Keratinocyte (primary cell): ENCODE results near the gene JTB. TPM values are rescaled to one million over a fixed set of nuclear protein-coding genes. Genes with fewer than 3 reads are reported as not detected.

Experiments used
- DNase-seq: peaks from one replicate; pipeline ENCODE4 v3.0.0-alpha.2; 2011; ENCODE audit warnings: low read depth, missing footprints, low spot score
- FAIRE-seq: peaks from 2 replicates; lab custom pipeline; 2011; peaks lifted over from hg19 to GRCh38; lab: Jason Lieb, UNC
- H2AFZ ChIP-seq: 2 replicates; pipeline ENCODE4 v1.6.0; 2012; ENCODE audit warnings: low read length, control low read depth, inconsistent platforms; ENCODE audit not compliant: control insufficient read depth
- H3K27ac ChIP-seq: 2 replicates; pipeline ENCODE4 v1.5.1; 2011; ENCODE audit warnings: low read length; ENCODE audit not compliant: control insufficient read depth, insufficient read depth
- H3K27me3 ChIP-seq: 3 replicates; pipeline ENCODE4 v1.6.0; 2011; ENCODE audit warnings: low read length; ENCODE audit not compliant: control insufficient read depth, insufficient read depth; ENCODE audit errors: extremely low read depth
- H3K36me3 ChIP-seq, 2 experiments: 2 replicates in 1 of 2; 3 replicates in 1 of 2; pipeline ENCODE4 v1.5.1; 2011; ENCODE audit warnings: low read length in 2 of 2, mild to moderate bottlenecking in 1 of 2; ENCODE audit not compliant: control insufficient read depth in 2 of 2, insufficient read depth in 2 of 2; ENCODE audit errors: extremely low read depth in 1 of 2
- H3K4me1 ChIP-seq: 3 replicates; pipeline ENCODE4 v1.5.1; 2011; ENCODE audit warnings: low read length; ENCODE audit not compliant: control insufficient read depth, insufficient read depth; ENCODE audit errors: extremely low read depth
- H3K4me2 ChIP-seq: 3 replicates; pipeline ENCODE4 v1.6.0; 2011; ENCODE audit warnings: low read depth, low read length; ENCODE audit not compliant: control insufficient read depth, insufficient read depth; ENCODE audit errors: extremely low read depth
- H3K4me3 ChIP-seq, 3 experiments: fragments of 200-600 bp in 1 of 3; sonication (generic) in 1 of 3; 2 replicates in 2 of 3; 3 replicates in 1 of 3; pipeline ENCODE4 v1.5.1; 2011 to 2016; ENCODE audit warnings: low read length in 3 of 3, mild to moderate bottlenecking in 3 of 3, control low read depth in 2 of 3, inconsistent platforms in 1 of 3, low read depth in 1 of 3, mixed read lengths in 1 of 3, mixed run types in 1 of 3, moderate library complexity in 1 of 3; ENCODE audit not compliant: control insufficient read depth in 2 of 3, insufficient read depth in 2 of 3; ENCODE audit errors: extremely low read depth in 1 of 3
- H3K79me2 ChIP-seq: 2 replicates; pipeline ENCODE4 v1.6.0; 2012; ENCODE audit warnings: low read length; ENCODE audit not compliant: control insufficient read depth, insufficient read depth
- H3K9ac ChIP-seq: 3 replicates; pipeline ENCODE4 v1.6.0; 2011; ENCODE audit warnings: low read length; ENCODE audit not compliant: control insufficient read depth, insufficient read depth; ENCODE audit errors: extremely low read depth
- H3K9me1 ChIP-seq: 3 replicates; pipeline ENCODE4 v1.6.0; 2011; ENCODE audit warnings: low read length; ENCODE audit not compliant: control insufficient read depth, insufficient read depth; ENCODE audit errors: extremely low read depth
- H3K9me3 ChIP-seq: 2 replicates; pipeline ENCODE4 v1.5.1; 2012; ENCODE audit warnings: low read depth, low read length; ENCODE audit not compliant: control insufficient read depth
- H4K20me1 ChIP-seq: 3 replicates; pipeline ENCODE4 v1.6.0; 2011; ENCODE audit warnings: low read length; ENCODE audit not compliant: control insufficient read depth, insufficient read depth; ENCODE audit errors: extremely low read depth
- CTCF ChIP-seq, 3 experiments: IDR thresholded peaks in 1 of 3; conservative IDR thresholded peaks in 1 of 3; optimal IDR thresholded peaks in 1 of 3; 2 replicates in 2 of 3; 3 replicates in 1 of 3; pipeline versions ENCODE3 to v1.5.1; 2011; ENCODE audit warnings: low read length in 3 of 3, mild to moderate bottlenecking in 3 of 3, moderate library complexity in 2 of 3, control low read depth in 1 of 3, inconsistent platforms in 1 of 3; ENCODE audit not compliant: insufficient read depth in 2 of 3; ENCODE audit errors: extremely low read depth in 1 of 3
- EZH2 ChIP-seq: IDR thresholded peaks from one replicate; pipeline ENCODE4 v1.6.1; 2012; ENCODE audit warnings: inconsistent platforms, mild to moderate bottlenecking, low read length, moderate library complexity
- dilution Hi-C: fragments of 300-500 bp; cut with MboI; formaldehyde crosslinking; loops from one replicate; pipeline ENCODE4 v1.7.0; 2020; ENCODE audit warnings: low sequenced_read_pairs; ENCODE audit not compliant: extremely low pct_ligation_motif_present
- polyA plus RNA-seq, 5 experiments: library from polyadenylated mRNA; depleted of rRNA in 3 of 5; stranded (reverse) in 3 of 5; stranded (forward) in 1 of 5; unstranded in 1 of 5; fragments of >200 nt; gene quantifications; 1 replicate in 1 of 5; 2 replicates in 3 of 5; 3 replicates in 1 of 5; pipeline versions ENCODE4 v1.2.1 to v1.2.3, GENCODE V29; 2011 to 2012; ENCODE audit warnings: missing spikeins in 2 of 5, low read depth in 1 of 5, low replicate concordance in 1 of 5

Gene JTB
- polyA plus RNA-seq, 1 donor (not counting 4 experiments of a cell fraction or from before 2014, with no cell fraction given), result 83.4 TPM

GRCh38 chr1:154012129-154012528 lies 34.7 kb upstream of the JTB start:
- Histone ChIP-seq H3K9ac (no peak overlapping the region), H3K79me2 (no peaks in the 10 kb centered on the region), H3K9me1 (no peaks in the 10 kb centered on the region), H3K4me1 (no peaks in the 10 kb centered on the region), H3K27ac (no peak overlapping the region), H4K20me1 (no peaks in the 10 kb centered on the region), H3K4me2 (no peak overlapping the region), H3K27me3 (no peaks in the 10 kb centered on the region), H3K36me3 (no peaks in the 10 kb centered on the region), H2AFZ (no peak overlapping the region), H3K9me3 (no peaks in the 10 kb centered on the region), H3K4me3 (no peak overlapping the region)
- dilution Hi-C loops, result no loop called here
- no peak for TF ChIP-seq EZH2
- TF ChIP-seq CTCF (optimal IDR thresholded peaks at IDR 0.05 in 1 of 3, IDR thresholded peaks at IDR 0.05 in 1 of 3, conservative IDR thresholded peaks at IDR 0.05 in 1 of 3; ENCODE audit: extremely low read depth in 1 of 3, insufficient read depth in 2 of 3, low read length in 3 of 3), result no peak
- no peak for DNase-seq
- no peak for FAIRE-seq

GRCh38 chr1:154006136-154006535 lies 28.7 kb upstream of the JTB start:
- Histone ChIP-seq H3K27me3 (no peaks in the 10 kb centered on the region), H3K27ac (no peak overlapping the region), H3K9me1 (no peaks in the 10 kb centered on the region), H3K9ac (no peak overlapping the region), H3K4me3 (no peak overlapping the region), H3K36me3 (no peaks in the 10 kb centered on the region), H3K9me3 (no peaks in the 10 kb centered on the region), H3K4me1 (peaks cover 2% of the 10 kb centered on the region), H3K4me2 (no peak overlapping the region), H2AFZ (no peak overlapping the region), H4K20me1 (no peaks in the 10 kb centered on the region), H3K79me2 (no peaks in the 10 kb centered on the region)
- no peak for FAIRE-seq
- DNase-seq, result no peak
- no peak for TF ChIP-seq EZH2
- TF ChIP-seq CTCF (optimal IDR thresholded peaks at IDR 0.05 in 1 of 3, IDR thresholded peaks at IDR 0.05 in 1 of 3, conservative IDR thresholded peaks at IDR 0.05 in 1 of 3; ENCODE audit: extremely low read depth in 1 of 3, insufficient read depth in 2 of 3, low read length in 3 of 3), result no peak
- dilution Hi-C loops, result no loop called here
